Kidney epithelial cell (primary cell): ENCODE results near the gene TSPAN15. TPM values are rescaled to one million over a fixed set of nuclear protein-coding genes. Genes with fewer than 3 reads are reported as not detected.

ENCODE experiments used
- DNase-seq: peaks from one replicate; pipeline ENCODE4 v3.0.0-alpha.2; 2010; ENCODE audit warnings: low read depth
- H3K27me3 ChIP-seq: 2 replicates; pipeline ENCODE4 v1.6.0; 2011; ENCODE audit warnings: low read length; ENCODE audit not compliant: control insufficient read depth, insufficient read depth
- H3K36me3 ChIP-seq: 2 replicates; pipeline ENCODE4 v1.5.1; 2011; ENCODE audit warnings: low read length; ENCODE audit not compliant: control insufficient read depth, insufficient read depth
- H3K4me3 ChIP-seq: 2 replicates; pipeline ENCODE4 v1.5.1; 2011; ENCODE audit warnings: low read depth, mild to moderate bottlenecking, control low read depth, low read length
- CTCF ChIP-seq: IDR thresholded peaks from 2 replicates; pipeline ENCODE4 v1.5.1; 2011; ENCODE audit warnings: mild to moderate bottlenecking, moderate library complexity, low read length, control low read depth, inconsistent platforms; ENCODE audit not compliant: insufficient read depth, poor library complexity, severe bottlenecking
- total RNA-seq: library from RNA; depleted of rRNA; stranded (reverse); fragments of >200 nt; gene quantifications from 2 replicates; pipeline ENCODE4 v1.2.3, GENCODE V29; 2015

Gene TSPAN15
- total RNA-seq, 1 donor from 2014 or later, result 19.4 TPM

DNA sequence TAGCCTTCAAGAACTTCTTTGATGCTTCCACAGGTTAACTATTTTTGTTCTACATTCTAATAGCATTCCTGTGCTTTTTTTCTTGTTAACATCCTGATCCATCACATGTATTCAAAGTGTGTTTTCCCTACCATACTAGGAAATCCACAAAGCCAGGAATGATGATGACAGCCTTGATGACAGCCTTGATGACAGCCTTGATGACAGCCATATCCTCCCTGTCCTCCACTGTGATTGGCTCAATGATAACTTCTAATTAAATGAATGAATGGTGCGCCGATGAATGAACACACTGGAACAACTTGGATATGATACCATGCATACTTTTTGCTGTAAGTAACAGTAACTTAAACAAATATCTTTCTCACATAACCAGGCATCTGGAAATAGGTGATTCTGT is 26.2 kb upstream of the TSPAN15 start:
- Histone ChIP-seq H3K36me3 (no peaks in the 10 kb centered on the region), H3K4me3 (no peak overlapping the region), H3K27me3 (peaks cover 5% of the 10 kb centered on the region)
- TF ChIP-seq CTCF, result no peak
- no peak for DNase-seq

DNA sequence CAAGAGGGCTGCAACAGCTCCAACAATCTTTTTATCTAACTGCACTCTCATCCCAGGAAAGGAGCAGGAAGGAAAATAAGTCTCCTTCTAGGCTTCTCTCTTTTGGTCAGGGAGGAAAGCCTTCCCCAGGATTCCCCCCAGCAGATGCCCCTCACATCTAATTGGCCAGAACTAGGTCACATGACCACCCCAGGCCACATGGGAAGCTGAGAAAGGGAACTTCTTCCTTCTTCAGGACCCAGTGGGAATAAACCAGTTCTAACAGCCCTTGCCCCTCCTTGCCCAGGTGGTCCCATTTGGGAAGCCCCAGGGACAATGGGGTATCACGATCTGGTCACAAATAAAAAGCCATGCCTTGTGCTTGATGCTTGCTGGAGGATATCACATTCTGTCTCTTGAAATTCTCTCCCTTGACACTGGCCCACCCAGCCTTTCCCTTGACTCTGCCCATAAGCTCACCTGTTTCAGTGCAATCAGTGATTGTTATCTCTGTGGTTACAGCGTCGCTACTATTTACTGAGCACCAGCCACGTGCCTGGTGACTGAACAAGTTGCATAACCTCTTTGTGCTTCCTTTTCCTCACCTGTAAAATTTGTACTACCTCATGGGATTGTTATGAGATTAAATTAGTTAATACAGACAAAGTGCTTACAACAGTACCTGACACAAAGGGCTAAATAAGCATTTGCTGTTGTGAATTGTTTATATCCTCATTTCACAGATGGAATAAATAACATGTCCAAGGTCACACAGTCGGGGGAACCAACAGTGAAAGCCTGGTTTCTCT is 25.6 kb upstream of the TSPAN15 start:
- no peak for TF ChIP-seq CTCF
- Histone ChIP-seq H3K4me3 (no peak overlapping the region), H3K36me3 (no peaks in the 10 kb centered on the region), H3K27me3 (peaks cover 5% of the 10 kb centered on the region)
- DNase-seq, result no peak

DNA sequence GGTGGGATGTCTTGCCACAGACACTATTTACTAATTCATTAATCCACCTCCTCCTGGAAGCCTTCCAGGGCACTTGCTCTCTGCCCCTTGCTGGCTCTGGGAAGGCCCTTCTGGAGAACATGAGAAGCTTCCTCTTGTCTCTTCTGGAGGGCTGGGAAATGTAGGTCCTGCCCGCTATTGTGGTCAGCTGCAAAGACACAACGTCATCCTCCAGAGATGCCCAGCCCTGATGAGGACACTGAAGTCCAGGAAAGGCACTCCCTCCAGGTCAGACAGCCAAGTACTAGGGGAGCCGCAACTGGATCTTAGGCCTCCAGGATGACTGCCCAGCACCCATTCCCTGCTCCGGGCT is 24.9 kb upstream of the TSPAN15 start:
- H3K36me3 ChIP-seq, result no peaks in the 10 kb centered on the region
- no peak overlapping the region for H3K4me3 ChIP-seq
- peaks cover 5% of the 10 kb centered on the region for H3K27me3 ChIP-seq
- DNase-seq, result no peak
- no peak for TF ChIP-seq CTCF

GRCh38 chr10:69428165-69428564 is 23.1 kb upstream of the TSPAN15 start:
- Histone ChIP-seq H3K4me3 (no peak overlapping the region), H3K27me3 (no peaks in the 10 kb centered on the region), H3K36me3 (no peaks in the 10 kb centered on the region)
- TF ChIP-seq CTCF, result no peak
- no peak for DNase-seq

- no peak for DNase-seq
- Histone ChIP-seq H3K4me3 (no peak overlapping the region), H3K36me3 (no peaks in the 10 kb centered on the region), H3K27me3 (no peaks in the 10 kb centered on the region)
- no peak for TF ChIP-seq CTCF
Measured at GRCh38 chr10:69434169-69434568, 17.1 kb upstream of the TSPAN15 start.

DNA sequence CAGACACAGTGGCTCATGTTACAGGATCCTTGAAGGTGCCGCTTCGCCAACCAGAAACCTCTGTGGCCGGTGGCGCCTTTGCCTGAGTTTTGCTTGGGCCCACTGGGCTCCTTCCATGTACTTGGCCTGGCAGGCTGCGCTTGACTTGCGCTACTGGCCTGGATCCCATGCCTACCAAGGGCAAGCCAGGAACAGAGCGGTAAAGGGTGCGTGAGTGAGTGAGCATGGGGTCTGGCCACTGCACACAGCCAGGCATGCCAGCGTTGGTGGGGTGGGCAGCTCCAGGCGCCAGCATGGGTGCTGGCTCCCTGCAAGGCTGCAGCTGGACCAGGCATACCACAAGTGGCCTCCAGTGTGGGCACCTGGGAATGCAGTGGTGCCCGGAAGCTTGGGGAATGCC is 16.3 kb upstream of the TSPAN15 start:
- DNase-seq, result no peak
- H3K4me3 ChIP-seq, result no peak overlapping the region
- H3K27me3 ChIP-seq, result no peaks in the 10 kb centered on the region
- no peaks in the 10 kb centered on the region for H3K36me3 ChIP-seq
- no peak for TF ChIP-seq CTCF
